Activated naive CD4-positive, alpha-beta T cell (primary cell): ENCODE data around the gene HPCAL1.
A peak's percentile ranks its signal among the peaks of the same experiment; 100 is the strongest.

Source experiments
- DNase-seq, 4 experiments: peaks; one replicate each; lab custom pipeline; 2025; lab: John Stamatoyannopoulos, UW

HPCAL1 gene

DNA sequence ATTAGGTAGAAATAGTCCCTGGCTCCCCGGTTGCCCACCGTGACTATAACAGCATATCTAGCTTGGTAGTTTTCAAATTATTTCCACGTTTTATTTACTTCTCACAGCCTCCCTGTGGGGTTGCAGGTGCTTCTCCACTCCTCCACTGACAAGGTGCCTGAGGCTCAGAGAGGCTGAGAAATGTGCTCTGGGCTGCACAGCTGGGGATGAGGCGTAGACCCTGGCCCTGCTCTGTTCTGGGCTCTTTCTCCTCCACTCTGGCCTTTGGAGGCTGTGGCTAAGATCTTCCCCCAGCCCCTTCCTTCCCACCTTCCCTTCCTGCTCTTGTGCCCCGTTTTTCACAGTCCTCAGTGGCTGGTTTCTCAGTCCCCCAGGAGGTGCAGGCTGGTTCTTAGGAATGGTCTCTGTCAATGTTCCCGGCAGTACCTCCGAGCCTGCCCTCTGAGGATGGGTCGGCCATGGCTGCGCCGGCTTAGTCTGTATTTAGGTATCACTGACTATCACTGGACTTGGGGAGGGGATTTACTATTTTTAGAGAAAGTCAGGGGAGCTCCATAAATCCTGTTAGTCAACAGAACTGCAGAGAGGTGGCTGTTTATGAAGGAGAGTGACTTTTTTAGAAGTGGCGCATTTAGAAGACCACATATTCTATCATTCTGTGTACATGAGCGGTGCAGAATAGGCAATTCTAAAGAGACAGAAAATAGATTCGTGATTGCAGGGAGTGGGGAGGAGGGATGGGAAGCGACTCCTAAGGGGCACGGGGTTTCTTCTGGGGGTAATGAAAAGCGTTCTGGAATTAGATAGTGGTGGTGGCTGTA lies 35.0 kb downstream of the HPCAL1 start:
- no peak for DNase-seq

- DNase-seq: no peak
Measured at GRCh38 chr2:10338270-10339188, 35.8 kb downstream of the HPCAL1 start.

DNA sequence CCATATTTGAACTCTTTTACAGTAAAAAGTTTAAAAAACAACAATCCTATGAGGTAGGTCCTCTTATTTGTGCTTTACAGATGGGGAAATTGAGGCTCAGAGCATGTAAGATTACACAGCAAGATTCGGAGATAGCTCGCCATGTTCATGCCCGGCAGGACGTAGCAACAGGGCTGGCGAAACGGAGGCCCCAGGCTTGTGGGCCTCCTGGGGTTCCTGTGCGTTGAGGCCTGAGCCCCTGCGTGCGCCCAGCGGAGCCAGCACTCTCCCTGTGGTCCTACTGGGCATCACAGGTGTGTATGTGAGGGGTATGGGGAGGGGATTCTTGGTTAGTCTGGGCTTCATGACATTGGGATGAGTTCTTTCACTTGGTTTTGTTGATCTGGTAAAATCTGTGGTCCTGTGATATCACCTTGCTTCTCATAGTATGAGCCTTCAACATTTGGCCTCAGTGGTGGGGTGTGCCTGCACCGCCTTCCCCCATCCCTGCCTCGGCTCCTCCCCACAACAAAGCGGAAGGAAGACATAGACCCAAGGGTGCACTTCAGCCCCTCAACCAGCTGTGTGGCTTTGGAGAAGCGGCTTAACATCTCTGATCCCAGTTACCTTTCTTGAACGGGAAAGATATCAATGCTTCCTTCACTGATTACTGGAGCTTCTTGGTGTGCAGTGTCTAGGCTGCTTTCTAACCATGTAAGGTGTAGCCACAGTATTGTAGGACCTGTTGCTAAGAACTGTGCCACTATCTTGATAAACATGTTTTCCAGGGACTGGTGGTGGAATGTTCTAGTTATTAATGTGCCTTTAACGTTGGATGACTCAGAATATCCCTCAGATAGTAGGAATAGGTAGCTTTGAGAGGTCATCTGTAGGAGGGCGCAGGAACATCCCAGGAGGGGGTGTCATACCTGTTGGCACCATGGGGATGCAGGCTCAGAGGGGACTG lies 37.2 kb downstream of the HPCAL1 start:
- DNase-seq: no peak

- no peak for DNase-seq
Measured at GRCh38 chr2:10340593-10340975, 37.9 kb downstream of the HPCAL1 start.

DNA sequence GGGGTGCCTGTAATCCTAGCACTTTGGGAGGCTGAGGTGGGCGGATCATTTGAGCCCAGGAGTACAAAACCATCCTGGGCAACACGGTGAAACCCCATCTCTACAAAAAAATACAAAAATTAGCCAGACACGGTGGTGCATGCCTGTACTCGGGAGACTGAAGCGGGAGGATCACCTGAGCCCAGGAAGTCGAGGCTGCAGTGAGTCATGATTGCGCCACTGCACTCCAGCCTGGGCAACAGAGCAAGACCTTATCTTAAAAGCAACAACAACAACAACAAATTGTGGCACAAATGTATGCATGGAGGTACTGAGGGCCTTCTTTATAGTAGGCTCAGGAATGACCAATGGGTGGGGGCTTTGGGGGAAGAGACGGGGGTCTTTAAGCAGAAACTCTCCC lies 38.5 kb downstream of the HPCAL1 start:
- DNase-seq: no peak

DNA sequence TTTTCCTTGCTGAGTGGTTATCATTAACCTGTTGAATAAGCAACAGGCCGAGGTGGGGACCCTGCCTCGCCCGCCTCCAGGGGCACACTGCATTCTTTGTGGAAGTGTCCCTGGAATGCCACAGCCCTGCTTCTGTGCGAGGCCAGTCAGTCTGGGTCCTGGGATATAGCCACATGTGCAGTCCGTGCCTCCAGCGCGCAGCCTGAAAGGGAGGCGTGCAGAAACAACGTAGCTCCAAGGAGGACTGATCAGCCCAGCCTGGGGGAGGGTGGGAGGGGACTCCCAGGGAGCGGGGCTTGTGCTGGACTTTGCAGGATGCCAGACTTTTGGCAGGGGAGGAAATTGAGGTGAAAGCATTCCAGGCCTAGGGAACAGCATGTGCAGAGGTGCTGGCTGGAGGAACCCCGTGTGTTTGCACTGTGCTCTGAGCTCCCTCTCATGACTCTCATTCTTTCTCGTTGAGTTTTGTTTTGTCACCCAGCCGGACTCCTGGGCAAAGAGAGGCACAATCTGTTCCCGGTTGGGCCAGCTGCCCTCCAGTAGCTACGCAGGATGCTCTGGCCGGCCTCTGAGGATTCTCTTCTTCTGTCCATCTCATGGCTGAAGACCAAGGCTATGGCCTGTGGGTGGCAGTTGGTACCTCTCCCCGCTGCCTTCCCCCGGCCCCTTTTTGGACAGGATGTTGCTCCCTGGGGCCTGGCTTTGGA lies 39.7 kb downstream of the HPCAL1 start:
- DNase-seq: no peak

DNA sequence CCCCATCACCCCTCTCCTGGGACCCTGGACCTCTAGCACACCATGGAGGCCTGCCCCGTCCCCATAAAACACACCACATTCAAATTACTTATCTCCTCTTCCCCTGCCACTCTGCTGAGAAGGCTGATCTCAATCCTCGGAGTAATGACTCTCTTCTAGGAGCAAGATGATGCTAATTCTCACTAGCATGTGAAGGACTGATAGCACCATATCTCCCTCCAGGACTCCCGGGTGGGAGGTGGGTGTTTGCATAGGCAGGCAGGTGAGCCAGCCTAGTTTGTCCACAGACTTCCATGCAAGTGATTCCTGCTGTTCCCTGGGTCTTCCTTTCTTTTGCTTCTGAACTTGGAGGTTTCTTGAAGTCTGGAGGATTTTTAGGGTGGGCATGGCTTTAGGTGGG lies 40.5 kb downstream of the HPCAL1 start:
- DNase-seq: no peak

GRCh38 chr2:10343658-10344057 lies 41.0 kb downstream of the HPCAL1 start:
- DNase-seq: no peak

- DNase-seq: no peak
Measured at GRCh38 chr2:10344105-10345066, 41.7 kb downstream of the HPCAL1 start.

- DNase-seq: no peak
Measured at GRCh38 chr2:10345126-10345525, 42.4 kb downstream of the HPCAL1 start.

- DNase-seq: no peak
Measured at GRCh38 chr2:10345813-10346212, 43.1 kb downstream of the HPCAL1 start.

DNA sequence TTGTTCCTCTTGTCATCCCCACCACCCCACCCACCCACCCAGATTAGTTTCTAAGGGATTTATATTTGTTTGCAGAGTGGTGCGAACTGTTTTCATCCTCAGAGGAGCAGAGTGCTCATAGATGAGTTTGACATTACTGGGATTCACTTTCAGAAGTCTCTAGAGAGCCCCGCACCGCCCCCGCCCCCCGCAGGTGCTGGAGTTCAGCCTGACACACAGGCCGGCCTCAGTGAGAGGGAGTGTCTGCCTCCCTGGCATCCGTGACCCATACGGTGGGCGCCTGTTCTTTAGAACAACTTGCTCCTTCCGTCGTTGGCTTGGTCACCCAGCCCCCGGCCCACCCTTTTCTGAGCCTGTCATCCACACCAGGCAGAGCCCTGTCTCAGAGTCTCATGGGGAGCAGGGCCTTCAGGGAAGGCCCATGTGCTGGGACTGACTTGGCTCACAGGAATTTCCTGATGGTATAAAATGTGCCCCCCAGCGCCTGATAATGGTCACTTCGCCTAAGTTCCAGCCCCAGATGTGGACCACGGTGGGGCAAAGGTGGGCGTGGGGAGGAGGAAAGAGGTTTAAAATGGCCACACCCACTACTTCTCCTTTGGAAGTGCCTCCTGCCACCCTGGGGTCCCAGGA lies 44.3 kb downstream of the HPCAL1 start:
- peak in 1 of 4 experiments; percentile 6 for DNase-seq

- no peak for DNase-seq
Measured at GRCh38 chr2:10347562-10347948, 44.9 kb downstream of the HPCAL1 start.

- DNase-seq: no peak
Measured at GRCh38 chr2:10348891-10349290, 46.2 kb downstream of the HPCAL1 start.

DNA sequence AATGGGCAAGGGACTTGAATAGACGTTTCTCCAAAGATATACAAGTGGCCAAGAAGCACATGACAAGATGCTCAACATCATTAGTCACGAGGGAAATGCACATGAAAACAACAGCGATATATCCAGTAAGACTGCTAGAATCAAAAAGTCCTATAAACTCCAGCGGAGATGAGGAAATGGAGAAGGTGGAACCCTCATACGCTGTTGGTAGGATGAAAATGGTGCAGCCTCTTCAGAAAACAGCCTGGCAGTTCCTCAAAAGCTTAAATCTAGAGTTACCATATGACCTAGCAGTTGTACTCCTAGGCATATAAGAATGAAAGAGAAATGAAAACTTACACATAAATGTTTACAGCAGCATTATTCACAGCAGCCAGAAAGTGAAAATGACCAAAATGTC lies 48.1 kb downstream of the HPCAL1 start:
- no peak for DNase-seq

DNA sequence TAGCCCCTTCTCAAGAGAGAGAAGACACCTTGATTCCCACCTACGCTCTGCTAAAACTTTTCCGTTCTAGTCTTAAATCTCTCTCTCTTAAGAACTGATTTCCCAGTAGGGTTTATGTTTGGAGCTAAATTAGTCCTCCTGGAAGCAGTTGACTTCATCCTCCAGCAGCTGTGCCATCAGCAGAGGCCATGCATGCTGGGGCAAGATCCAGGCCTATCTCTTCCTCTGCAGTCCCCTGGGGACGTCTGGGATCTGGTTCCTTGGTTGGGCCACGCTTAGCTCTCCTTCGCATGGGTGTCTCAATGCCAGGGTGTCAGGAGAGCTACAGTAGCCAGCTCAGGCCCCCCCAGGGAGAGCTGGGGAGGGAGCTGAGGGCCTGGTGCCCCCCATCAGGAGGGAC lies 49.7 kb downstream of the HPCAL1 start:
- no peak for DNase-seq

- no peak for DNase-seq
Measured at GRCh38 chr2:10352972-10353371, 50.3 kb downstream of the HPCAL1 start.

DNA sequence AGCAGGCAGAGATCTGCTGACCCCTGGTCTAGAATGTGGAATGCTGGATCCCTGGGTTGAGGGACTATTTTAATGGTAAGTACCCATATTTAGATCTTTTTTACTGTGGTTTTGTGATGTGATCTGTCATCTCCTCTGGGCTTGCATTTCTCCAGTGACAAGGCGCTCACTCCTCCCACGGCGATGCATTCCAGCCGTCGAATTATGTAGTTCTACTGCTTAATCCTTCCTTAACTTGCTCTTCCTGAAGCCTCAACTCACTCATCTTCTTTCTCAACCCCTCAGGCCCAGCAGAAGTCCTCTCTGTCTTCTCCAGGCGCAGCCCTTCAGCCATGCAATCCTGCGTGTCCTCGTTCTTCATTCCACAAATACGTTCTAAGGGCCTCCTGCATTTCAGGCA lies 51.2 kb downstream of the HPCAL1 start:
- no peak for DNase-seq

DNA sequence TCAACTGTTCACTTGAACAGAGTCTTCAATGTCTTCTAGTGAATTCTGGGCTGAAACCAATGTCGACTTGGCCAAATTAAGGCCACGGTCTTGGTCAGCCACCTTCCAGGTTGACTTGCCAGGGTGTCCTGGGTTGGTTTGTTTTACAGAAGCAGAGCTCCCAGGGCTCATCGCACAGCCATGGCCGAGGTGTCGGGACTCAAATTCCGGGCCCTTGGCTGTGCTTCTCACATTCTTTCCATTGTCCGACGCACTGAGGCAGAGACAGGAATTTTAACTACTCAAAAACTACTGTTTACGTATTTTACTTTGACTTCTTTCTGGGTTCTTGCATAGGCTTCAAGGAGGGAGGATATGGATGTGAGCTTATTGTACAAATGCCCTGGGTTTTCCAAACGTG lies 51.7 kb downstream of the HPCAL1 start:
- DNase-seq: no peak
